ENCODE data around the gene NIT1. TPM values are rescaled to one million over a fixed set of nuclear protein-coding genes. Genes with fewer than 3 reads are reported as not detected.
A peak's percentile ranks its signal among the peaks of the same experiment; 100 is the strongest.

The NIT1 gene, protein sequence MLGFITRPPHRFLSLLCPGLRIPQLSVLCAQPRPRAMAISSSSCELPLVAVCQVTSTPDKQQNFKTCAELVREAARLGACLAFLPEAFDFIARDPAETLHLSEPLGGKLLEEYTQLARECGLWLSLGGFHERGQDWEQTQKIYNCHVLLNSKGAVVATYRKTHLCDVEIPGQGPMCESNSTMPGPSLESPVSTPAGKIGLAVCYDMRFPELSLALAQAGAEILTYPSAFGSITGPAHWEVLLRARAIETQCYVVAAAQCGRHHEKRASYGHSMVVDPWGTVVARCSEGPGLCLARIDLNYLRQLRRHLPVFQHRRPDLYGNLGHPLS
- total RNA-seq, result 70.3 TPM

DNA sequence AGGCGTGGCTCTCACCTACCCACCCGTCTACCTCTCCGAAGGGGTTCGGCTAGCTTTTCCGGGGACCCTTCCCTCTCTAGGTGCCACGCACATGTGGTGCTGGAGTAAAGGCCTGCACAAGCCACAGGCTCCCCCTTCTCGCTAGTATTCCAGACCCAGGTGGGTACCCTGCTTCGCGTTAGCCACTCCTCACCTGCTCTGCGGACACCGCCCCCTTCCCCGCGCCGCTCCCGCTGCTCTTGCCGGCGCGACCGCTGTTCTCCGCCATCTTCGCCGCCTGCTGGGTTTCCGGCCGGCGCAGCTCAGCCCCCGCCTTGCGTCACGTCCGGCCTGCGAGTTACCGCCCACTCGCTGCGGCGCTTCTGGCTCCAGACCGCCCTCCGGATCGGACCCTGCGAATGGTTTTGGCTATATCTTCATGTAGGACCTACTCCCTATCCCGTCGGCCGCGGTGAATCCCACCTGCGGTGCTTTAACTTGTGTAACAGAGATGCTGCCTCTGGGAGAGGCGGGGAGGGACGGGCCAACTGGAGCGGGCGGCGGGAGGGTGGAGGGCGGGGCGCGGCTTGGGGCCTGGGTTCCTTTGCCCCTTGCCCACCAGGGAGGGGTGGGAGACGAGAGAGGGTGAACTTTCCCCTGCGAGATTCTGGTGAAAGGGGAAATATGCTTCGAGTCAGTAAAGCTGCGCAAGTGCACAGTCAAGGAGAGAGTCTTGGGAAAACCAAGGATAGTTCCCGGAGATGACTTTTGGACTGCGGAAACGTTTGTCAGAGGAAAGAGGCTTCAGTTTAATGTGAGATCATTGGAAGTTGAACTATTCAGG, at the start of gene NIT1, which contains the start of gene PFDN2:
Gene NIT1, plus strand, starts transcription at position 347 of the 823 bp plus-strand sequence. Its CDS starts 72 bp downstream, at position 419.
Gene PFDN2, minus strand, starts transcription at position 279 of the 823 bp plus-strand sequence. Its CDS starts 11 bp downstream, at position 268.
- DNase-seq (ENCODE audit: low spot score), result peak; percentile 91
- peak; percentile 84 for ATAC-seq

DNA sequence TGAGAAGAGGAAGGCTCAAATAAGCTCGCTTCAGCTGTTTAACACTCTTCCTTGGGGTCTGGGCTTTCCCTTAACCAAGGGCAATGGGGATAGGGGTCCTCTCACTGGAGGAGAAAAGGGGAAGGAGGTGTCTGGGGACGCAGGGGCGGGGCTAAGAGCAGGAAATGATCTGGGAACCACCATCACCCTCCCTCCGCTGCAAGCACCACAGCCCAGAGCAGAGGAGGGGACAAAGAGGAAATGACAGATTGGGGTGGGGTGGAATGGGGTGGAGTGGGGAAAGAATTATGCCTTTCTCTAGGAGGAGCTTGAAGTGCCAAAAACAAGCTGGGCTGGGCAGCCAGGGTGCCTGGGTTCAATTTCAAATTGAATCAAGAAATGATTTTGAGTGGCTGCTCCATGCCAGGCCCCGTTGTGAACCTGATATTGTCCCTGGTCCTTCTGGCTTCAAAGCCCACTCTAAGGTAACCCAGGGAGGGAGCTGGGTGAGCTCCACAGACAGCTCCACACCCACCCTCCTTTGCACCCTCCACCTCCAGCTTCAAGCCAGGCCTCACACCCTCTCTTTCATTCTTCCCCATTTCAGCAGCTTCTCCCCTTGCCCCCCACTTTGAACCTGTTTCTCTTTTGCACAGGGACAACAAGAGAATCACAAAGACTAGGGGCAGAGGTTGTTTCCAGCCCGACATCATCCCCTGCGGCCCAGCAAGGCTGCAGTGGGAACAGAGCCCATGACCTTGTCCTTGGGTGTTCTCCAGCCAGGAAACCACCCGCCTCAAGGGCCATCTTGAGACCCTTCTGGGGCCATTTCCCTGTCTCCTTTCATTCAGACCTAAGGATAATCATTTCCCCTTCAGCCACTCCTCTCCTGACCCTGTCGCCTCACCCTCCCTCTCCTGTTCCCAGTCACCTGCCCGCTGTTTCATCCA, 49.3 kb upstream of the NIT1 start:
- DNase-seq (ENCODE audit: low spot score) (no peak), ATAC-seq (peak; percentile 68)

DNA sequence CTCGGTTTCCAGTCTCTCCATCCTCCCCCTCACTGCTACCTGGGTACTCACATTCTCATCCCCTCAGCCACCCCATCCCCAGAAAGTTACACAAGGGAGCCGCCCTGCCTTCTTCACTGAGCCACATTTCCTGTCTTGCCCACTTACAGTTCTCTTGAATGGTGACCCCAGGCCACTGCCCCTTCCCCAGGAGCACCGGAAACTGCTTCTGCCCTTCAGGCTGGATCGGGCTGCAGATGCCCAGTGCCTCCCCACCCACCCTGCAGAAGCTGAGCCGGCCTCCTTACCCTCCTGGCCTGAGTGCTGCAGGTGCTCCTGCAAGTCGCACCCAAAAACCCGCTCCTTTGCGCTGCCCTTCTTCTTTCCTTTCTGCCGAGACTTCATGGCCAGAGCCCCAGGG, 48.7 kb upstream of the NIT1 start:
- ATAC-seq (no peak), DNase-seq (ENCODE audit: low spot score) (no peak)

DNA sequence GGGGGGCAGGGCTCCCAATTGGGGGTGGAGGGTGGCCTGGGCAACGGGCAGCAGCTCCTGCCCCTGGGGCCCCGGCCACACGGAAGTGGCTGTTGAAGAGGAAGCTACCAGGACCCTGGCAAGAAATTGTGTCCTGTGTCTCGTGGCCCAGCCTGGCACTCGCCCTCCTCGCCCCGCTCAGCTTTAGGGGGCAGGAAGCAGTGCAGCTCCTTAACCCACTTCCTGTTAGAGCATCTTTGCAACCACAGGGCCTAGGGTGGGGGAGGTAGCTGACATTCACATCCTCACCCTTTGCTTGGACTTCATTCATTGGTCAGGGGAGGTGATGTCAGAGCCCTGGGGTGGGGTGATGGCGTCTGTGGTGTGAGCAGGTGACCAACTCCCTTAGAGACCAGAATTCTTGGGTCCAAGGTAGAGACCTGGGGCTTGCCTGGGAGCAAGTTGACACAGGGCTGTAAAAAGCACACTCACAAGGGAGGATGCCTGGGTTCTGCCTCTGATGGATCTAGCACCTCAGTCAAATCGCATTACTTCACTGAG, 48.1 kb upstream of the NIT1 start, which contains the start of gene ARHGAP30:
Gene ARHGAP30, minus strand, starts transcription at position 161 of the 540 bp plus-strand sequence. CDS start 267 bp downstream, outside the sequence.
- DNase-seq (ENCODE audit: low spot score) (peak; percentile 56), ATAC-seq (peak; percentile 59)

DNA sequence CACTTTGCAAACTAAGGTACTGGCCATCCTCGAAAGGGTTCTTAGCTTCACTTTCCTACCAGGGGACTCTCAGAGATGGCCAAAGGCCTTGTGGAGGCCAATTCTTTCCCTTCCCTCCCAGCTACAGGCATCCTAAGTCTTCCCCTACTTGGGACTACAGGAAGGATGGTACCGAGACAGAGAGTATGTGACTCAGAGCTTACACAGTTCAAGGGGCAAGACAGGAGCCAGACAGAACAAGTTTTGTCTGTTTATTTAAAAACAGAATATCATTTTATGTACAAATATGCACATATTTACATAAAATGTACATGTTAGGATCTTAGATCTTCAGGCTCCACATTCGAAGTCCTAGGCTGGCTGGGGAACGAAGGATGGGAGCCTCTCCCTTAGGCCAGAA, 47.1 kb upstream of the NIT1 start:
- ATAC-seq (no peak), DNase-seq (ENCODE audit: low spot score) (no peak)

DNA sequence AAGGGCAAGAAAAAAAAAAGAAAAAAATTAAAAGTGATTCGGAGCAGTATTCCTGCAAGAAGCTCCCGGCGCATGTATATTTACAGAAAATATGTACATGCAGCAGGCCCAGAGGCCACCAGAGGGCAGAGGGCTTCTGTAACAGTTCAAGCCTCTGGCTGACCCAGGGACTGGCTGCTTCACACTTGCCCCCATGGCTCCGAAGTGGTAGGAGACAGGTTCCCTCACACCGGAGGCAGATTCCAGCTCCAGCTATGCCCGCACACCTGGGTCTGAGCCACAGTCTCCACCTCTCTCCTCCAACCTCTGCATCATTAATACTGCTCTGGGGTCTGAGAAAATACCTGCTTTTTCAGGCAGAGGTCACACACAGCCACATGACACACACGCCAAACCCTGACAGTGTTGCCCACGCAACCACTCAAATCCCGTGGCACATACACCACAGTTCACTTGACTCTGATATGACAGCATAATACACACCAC, 46.0 kb upstream of the NIT1 start:
- ATAC-seq (peak; percentile 66), DNase-seq (ENCODE audit: low spot score) (no peak)

DNA sequence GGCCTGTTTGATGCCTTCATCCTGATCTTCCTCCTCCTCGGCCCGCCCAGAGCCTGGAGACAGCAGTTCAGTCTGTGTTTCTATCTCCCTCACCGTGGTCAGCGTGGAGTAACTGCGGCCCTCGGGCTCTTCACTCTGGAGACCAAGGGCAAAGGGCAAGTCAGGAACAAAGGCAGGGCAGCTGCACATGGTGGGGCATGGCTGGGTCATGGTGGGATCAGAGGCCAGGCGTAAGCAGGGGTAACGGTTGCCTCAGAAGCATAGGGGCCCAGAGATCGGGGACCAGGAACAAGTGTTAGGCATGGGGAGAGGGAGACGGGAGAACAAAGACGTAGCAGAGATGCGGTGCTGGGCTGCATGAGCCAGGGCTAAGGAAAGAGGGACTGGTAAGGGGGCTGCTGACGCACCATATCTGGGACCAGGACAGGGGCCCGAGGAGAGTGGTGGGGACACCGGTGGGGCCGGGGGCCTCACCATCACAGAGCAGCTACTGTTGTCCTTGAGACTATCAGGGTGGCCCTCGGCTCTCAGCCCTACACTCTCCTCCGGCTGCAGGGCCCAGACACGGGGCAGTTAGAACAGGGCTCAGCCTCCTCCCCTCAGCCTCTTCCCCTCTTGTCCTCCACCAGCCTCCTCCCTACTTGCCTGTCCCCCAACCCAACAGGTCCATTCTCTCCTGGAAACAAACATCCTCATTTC, 45.0 kb upstream of the NIT1 start:
- DNase-seq (ENCODE audit: low spot score) (no peak), ATAC-seq (no peak)

DNA sequence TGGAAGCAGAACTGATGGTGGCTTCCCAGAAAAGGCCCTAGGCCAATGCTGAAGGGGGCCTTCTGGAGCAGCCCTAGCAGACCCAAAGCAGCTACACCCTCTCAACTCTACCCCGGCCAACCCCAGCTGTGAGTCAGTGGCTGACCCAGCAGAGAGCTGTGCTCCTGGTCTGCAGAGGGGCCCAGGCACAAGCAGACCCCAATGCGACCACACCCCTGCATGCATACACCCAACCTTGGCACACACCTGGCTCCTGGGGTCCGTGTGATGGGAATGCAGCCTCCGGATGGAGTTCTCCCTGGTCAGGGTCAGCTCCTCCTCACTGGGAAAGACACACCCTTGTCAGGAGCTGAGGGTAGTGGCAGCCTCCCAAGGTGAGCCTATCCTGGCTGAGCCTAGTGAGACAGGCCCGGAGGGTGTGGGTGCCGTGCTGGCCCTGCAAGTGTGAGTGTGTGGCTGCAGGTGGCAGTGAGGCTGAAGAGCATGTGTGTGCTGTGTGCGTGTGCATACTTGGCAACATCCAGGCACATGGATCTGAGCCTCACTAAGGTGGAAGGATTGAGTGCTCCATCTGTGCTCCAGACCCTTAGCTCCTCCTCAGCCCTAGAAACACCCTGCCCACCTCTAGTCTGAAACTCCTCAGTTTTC, 44.3 kb upstream of the NIT1 start:
- ATAC-seq (no peak), DNase-seq (ENCODE audit: low spot score) (no peak)

DNA sequence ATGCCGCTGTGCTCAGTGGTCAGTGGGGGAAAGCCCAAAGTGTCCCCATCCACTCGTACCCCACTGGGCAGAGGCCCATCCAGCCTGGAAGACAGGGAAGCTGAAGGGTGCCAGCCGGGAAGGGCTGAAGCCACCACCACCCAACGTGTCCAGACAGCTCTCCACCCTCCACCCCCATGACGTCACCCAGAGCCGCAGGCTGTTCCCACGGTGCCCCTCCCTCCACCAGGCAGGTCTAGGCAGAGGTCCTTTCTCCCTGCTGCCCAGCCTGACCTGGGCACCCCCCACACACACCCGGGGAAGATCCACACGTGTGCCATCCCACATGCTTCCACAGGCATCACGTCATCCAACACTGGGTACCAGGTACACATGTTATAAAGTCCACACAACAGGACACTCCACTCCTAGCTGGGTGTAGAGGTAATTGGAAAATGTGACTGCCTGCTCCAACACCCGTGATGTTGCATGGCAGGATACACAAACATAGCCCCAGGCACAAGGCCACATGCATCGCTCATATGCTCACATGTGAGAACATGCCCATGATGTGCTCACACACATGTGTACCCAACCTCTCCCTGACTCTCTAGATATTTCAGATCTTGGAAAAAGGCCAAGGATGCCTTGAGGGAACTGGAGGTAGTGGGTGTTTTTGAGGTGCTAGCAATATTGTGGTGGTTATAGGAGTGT, 43.1 kb upstream of the NIT1 start:
- DNase-seq (ENCODE audit: low spot score), result no peak
- no peak for ATAC-seq

DNA sequence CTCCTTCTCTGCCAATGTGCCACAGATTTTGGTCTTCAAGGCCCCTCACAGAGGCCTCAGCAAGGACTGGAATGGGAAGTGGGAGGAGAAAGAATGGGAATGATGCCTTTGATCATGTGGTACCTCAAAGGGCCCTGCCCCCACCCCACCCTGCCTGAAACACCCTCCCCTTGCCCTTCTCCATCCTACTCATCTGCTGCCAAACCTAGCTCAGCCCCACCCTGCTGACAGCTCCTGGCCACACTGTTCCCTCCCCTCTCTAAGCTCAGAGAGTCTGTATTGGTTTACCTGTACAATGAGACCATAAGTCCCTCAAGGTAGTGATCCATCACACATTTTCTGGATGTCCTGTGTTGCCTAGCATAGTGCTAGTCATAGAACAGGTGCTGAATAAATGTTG, 41.5 kb upstream of the NIT1 start:
- ATAC-seq, result no peak
- no peak for DNase-seq (ENCODE audit: low spot score)

DNA sequence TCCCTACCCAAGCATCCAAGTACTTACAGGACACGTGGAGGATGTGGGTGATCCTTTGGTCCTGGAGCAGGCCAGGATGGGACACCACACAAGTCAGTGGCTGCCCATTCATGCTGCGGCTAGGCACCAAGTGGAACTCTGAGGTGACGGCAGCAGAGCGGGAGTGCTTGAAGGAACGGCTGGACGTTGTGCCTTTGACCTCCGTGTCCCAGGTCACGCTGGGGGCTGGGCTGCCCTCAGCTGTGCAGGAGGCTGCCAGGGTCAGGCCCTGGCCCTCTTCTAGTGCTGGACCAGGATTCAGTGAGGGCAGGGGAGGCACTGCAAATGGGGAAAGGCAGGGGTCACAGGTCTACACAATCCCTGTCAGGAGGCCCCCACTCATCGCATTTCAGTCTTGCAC, 40.5 kb upstream of the NIT1 start:
- ATAC-seq (no peak), DNase-seq (ENCODE audit: low spot score) (no peak)

DNA sequence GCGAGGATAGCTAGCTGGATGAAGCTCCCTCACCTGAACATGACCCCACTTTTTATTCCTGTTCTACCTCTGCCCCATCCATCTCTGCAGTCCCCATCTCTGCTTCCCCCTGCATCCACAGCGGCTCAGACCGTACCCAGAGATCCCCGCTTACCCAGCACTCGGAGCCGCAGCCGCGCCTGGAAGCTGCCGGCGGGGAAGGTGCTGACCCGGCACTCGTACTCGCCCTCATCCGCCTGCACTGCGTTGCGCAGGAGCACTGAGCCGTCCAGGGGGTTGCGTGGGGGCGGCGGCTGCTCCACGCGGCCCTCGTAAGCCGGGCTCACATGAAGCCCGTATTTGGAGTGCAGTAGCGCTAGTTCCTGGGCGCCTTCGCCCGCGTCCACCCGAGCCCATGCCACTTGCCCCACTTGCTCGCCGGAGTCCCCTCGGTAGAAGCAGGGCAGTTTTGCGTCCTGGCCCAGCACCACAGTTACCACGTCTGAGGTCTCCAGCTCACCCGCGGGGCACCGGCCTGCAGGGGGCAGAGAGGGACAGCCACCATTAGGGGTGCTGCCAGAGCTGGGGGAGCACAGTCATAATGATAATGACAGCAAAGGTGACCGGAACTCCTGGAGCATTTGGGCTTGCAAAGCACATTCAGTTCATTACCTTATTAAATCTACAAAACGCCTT, 38.3 kb upstream of the NIT1 start:
- DNase-seq (ENCODE audit: low spot score), result no peak

DNA sequence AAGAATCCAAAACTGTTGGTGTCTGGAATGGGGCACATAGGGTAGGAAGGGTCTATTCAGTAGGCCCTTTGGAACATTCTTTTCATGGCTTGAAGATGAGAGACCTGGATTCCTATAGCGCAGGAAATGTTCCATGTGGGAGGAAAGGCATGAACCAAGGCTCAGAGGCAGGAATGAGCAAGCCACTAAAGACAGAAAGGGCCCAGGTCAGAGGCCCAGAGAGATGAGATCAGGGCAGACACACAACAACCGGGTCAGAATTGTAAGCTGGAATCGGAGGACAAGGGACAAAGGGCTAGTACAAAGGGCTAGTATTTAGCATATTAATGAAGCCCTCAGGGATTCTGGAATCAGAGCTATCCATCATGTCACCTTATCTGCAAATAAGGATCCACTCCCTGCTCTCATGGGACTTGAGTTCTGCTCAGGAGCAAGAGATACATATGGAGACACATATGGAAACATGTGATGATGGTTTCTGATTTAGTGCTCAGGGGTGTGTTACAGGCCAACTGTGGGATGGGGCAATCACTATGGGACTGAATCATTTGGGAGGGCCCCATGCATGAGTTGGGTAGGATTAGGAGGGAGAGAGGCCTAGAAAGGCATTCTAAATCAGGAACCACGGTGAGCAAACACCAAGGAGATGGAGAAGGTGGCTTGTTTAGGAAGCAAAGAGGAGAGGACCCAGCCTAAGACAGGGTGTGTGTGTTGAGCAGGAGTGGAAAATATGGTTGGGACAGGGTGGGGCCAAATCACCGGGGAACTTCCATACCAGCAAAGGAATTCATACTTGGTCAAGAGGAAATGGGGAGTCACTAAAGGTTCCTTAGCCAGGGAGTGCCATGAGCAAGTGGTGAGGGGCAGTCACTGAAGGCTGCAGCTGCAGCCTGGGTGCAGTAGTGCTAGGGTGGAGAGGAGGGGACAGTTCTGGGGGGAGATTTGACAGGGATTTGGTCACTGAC, 37.2 kb upstream of the NIT1 start:
- ATAC-seq (no peak), DNase-seq (ENCODE audit: low spot score) (no peak)

More for the DNA sequence above, 38.3 kb upstream of the NIT1 start:
- no peak for ATAC-seq

DNA sequence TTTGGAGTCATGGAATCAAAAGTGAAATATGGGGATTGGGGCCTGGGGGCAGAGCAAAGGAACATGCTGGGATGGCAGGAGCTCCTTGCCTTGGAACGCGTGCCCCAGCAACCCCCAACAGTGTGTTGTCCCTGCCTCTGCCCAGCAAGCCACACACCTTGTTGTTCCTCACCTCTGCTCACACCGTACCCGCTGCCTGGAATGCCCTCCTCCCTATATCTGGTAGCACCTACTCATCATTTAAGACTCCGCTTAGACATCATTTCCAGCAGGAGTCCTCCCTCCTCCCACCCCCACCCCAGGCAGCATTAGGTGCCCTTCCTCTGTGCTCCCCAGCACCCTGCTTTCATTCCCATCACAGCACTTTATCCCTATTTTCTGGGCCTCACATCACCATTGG, 36.4 kb upstream of the NIT1 start:
- ATAC-seq (no peak), DNase-seq (ENCODE audit: low spot score) (no peak)

DNA sequence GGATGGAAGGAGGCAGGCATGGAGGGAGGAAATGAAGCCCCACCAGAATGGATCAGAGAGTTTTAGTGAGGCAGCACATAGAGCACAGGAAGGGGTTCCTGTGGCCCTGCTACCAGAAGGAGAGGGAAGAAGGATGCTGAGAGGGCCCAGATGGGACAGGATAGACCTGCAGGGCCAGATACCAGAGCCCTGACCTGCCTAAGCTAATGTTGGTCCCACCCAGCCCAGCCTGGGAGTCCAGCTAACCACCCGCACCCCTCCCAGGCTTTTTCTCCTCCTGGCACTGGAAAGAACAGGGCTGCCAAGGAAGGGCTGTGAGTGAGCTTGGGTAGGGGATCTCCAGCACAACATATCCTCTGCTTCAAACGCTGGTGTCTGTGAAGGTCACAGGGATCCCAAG, 35.4 kb upstream of the NIT1 start:
- DNase-seq (ENCODE audit: low spot score), result no peak
- no peak for ATAC-seq

DNA sequence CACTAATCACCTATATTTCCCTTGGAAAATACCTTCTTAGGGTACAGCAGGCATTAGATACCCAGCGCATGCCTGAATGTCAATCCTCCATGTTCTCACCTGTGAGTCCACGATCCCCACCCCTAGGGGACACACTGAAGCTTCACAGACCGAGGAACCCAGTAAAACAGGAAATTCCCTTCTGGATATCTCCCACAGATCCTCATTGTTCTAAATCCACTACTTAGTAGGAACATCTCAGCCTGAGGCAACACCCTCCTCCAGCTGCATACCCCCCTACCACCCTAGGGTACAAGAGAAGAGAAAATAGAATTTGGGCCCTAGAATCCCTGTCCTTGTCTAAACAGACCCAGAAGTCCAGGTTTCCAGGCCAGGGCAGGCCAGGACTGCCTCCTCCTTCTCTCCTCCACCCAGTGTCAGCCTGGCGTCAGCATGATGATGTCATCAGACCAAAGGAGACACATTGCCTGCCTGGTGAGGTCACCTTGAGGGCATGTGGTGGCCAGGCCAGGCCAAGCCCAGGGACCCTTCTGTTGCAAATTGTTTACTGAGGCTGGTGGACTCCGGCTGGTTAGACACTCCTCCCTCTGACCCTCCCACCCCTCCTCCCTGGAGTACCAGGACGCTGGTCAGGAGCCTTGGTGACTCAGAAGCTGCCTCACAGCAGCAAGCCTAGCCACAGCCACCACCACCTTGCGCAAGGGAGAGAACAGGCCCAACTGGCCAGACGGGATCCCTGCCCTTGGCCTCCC, 34.7 kb upstream of the NIT1 start:
- ATAC-seq (peak; percentile 31), DNase-seq (ENCODE audit: low spot score) (no peak)
